ENCODE measurements around the gene IFNAR2.

- TF ChIP-seq ZBTB33 (IDR thresholded peaks at IDR 0.05; ENCODE audit: extremely low read depth, insufficient replicate concordance, low read length), result no peak
- no peak for TF ChIP-seq EZH2 (IDR thresholded peaks at IDR 0.05)
- TF ChIP-seq CTCF (IDR thresholded peaks at IDR 0.05 in 2 of 3, conservative IDR thresholded peaks at IDR 0.05 in 1 of 3; ENCODE audit: borderline replicate concordance in 1 of 3, insufficient read depth in 1 of 3, low read depth in 2 of 3, low read length in 2 of 3), result no peak
- TF ChIP-seq POLR2A (IDR thresholded peaks at IDR 0.05; ENCODE audit: borderline replicate concordance, extremely low read depth, insufficient read depth, insufficient read length), result no peak
- TF ChIP-seq FOSL1 (IDR thresholded peaks at IDR 0.05; ENCODE audit: low read depth), result no peak
Measured at GRCh38 chr21:33249331-33250002, 19.7 kb downstream of the IFNAR2 start.
